ENCODE measurements around the gene RHOBTB1.
A peak's percentile ranks its signal among the peaks of the same experiment; 100 is the strongest.

The RHOBTB1 gene

GRCh38 chr10:60893231-60893630 lies 50.8 kb downstream of the RHOBTB1 start:
- ATAC-seq (ENCODE audit: insufficient read depth, low read depth) (no peak), DNase-seq (no peak)
- Histone ChIP-seq H3K4me1 (ENCODE audit: insufficient read depth, low read length) (no peaks in the 10 kb centered on the region), H3K27me3 (ENCODE audit: insufficient read depth, low read length, poor library complexity) (no peaks in the 10 kb centered on the region), H3K9ac (ENCODE audit: low read depth, low read length) (no peak overlapping the region), H3K9me3 (ENCODE audit: insufficient read depth, low read length, severe bottlenecking) (no peaks in the 10 kb centered on the region), H3K27ac (ENCODE audit: low read length) (no peak overlapping the region), H3K79me2 (ENCODE audit: insufficient read depth, low read length) (no peaks in the 10 kb centered on the region), H4K20me1 (ENCODE audit: insufficient read depth, low read length) (no peaks in the 10 kb centered on the region), H3K36me3 (ENCODE audit: insufficient read depth, low read length) (no peaks in the 10 kb centered on the region), H2AFZ (ENCODE audit: low read depth, low read length) (no peak overlapping the region), H3K4me3 (ENCODE audit: low read depth in 1 of 2, low read length in 2 of 2) (no peak overlapping the region), H3K4me2 (ENCODE audit: insufficient read depth, low read length) (no peak overlapping the region)
- no peak for TF ChIP-seq CTCF (IDR thresholded peaks at IDR 0.05; ENCODE audit: borderline replicate concordance, extremely low read depth, low read length, poor library complexity, severe bottlenecking)
- TF ChIP-seq EZH2 (IDR thresholded peaks at IDR 0.05; ENCODE audit: borderline replicate concordance, low read depth, low read length, severe bottlenecking): no peak

GRCh38 chr10:60892571-60892970 lies 51.4 kb downstream of the RHOBTB1 start:
- Histone ChIP-seq H3K36me3 (ENCODE audit: insufficient read depth, low read length) (no peaks in the 10 kb centered on the region), H3K27me3 (ENCODE audit: insufficient read depth, low read length, poor library complexity) (no peaks in the 10 kb centered on the region), H3K9ac (ENCODE audit: low read depth, low read length) (no peak overlapping the region), H4K20me1 (ENCODE audit: insufficient read depth, low read length) (no peaks in the 10 kb centered on the region), H3K4me2 (ENCODE audit: insufficient read depth, low read length) (no peak overlapping the region), H3K79me2 (ENCODE audit: insufficient read depth, low read length) (no peaks in the 10 kb centered on the region), H3K4me1 (ENCODE audit: insufficient read depth, low read length) (no peaks in the 10 kb centered on the region), H2AFZ (ENCODE audit: low read depth, low read length) (no peak overlapping the region), H3K9me3 (ENCODE audit: insufficient read depth, low read length, severe bottlenecking) (no peaks in the 10 kb centered on the region), H3K27ac (ENCODE audit: low read length) (no peak overlapping the region), H3K4me3 (ENCODE audit: low read depth in 1 of 2, low read length in 2 of 2) (no peak overlapping the region)
- no peak for ATAC-seq (ENCODE audit: insufficient read depth, low read depth)
- DNase-seq: no peak
- no peak for TF ChIP-seq CTCF (IDR thresholded peaks at IDR 0.05; ENCODE audit: borderline replicate concordance, extremely low read depth, low read length, poor library complexity, severe bottlenecking)
- no peak for TF ChIP-seq EZH2 (IDR thresholded peaks at IDR 0.05; ENCODE audit: borderline replicate concordance, low read depth, low read length, severe bottlenecking)

GRCh38 chr10:60890811-60891210 lies 53.2 kb downstream of the RHOBTB1 start:
- H4K20me1 ChIP-seq (ENCODE audit: insufficient read depth, low read length): no peaks in the 10 kb centered on the region
- no peaks in the 10 kb centered on the region for H3K27me3 ChIP-seq (ENCODE audit: insufficient read depth, low read length, poor library complexity)
- H3K4me1 ChIP-seq (ENCODE audit: insufficient read depth, low read length): no peaks in the 10 kb centered on the region
- H3K9me3 ChIP-seq (ENCODE audit: insufficient read depth, low read length, severe bottlenecking): no peaks in the 10 kb centered on the region
- no peak overlapping the region for H2AFZ ChIP-seq (ENCODE audit: low read depth, low read length)
- no peak for TF ChIP-seq EZH2 (IDR thresholded peaks at IDR 0.05; ENCODE audit: borderline replicate concordance, low read depth, low read length, severe bottlenecking)
- no peak for TF ChIP-seq CTCF (IDR thresholded peaks at IDR 0.05; ENCODE audit: borderline replicate concordance, extremely low read depth, low read length, poor library complexity, severe bottlenecking)
- H3K4me2 ChIP-seq (ENCODE audit: insufficient read depth, low read length): no peak overlapping the region
- no peak overlapping the region for H3K27ac ChIP-seq (ENCODE audit: low read length)
- ATAC-seq (ENCODE audit: insufficient read depth, low read depth) (no peak), DNase-seq (no peak)
- H3K79me2 ChIP-seq (ENCODE audit: insufficient read depth, low read length): no peaks in the 10 kb centered on the region
- no peak overlapping the region for H3K9ac ChIP-seq (ENCODE audit: low read depth, low read length)
- no peak overlapping the region for H3K4me3 ChIP-seq (ENCODE audit: low read depth in 1 of 2, low read length in 2 of 2)
- no peaks in the 10 kb centered on the region for H3K36me3 ChIP-seq (ENCODE audit: insufficient read depth, low read length)

- TF ChIP-seq CTCF (IDR thresholded peaks at IDR 0.05; ENCODE audit: borderline replicate concordance, extremely low read depth, low read length, poor library complexity, severe bottlenecking) (peak; percentile 46), EZH2 (IDR thresholded peaks at IDR 0.05; ENCODE audit: borderline replicate concordance, low read depth, low read length, severe bottlenecking) (no peak)
Observed at GRCh38 chr10:60883187-60883586, 60.8 kb downstream of the RHOBTB1 start.

More at GRCh38 chr10:60883187-60883586, 60.8 kb downstream of the RHOBTB1 start:
- Histone ChIP-seq H3K36me3 (ENCODE audit: insufficient read depth, low read length) (no peaks in the 10 kb centered on the region), H3K27me3 (ENCODE audit: insufficient read depth, low read length, poor library complexity) (no peaks in the 10 kb centered on the region), H3K4me3 (ENCODE audit: low read depth in 1 of 2, low read length in 2 of 2) (no peak overlapping the region), H3K4me1 (ENCODE audit: insufficient read depth, low read length) (no peaks in the 10 kb centered on the region), H4K20me1 (ENCODE audit: insufficient read depth, low read length) (no peaks in the 10 kb centered on the region), H3K4me2 (ENCODE audit: insufficient read depth, low read length) (no peak overlapping the region), H3K9me3 (ENCODE audit: insufficient read depth, low read length, severe bottlenecking) (no peaks in the 10 kb centered on the region), H3K79me2 (ENCODE audit: insufficient read depth, low read length) (no peaks in the 10 kb centered on the region), H3K27ac (ENCODE audit: low read length) (no peak overlapping the region), H2AFZ (ENCODE audit: low read depth, low read length) (no peak overlapping the region), H3K9ac (ENCODE audit: low read depth, low read length) (no peak overlapping the region)
- DNase-seq (peak; percentile 13), ATAC-seq (ENCODE audit: insufficient read depth, low read depth) (peak; percentile 72)

Data from DND-41 (cell line).